HepG2 (cell line): ENCODE data around the gene MTR. TPM values are rescaled to one million over a fixed set of nuclear protein-coding genes. Genes with fewer than 3 reads are reported as not detected.

Experiments used
- ATAC-seq: fragments of 200-7000 bp; cut with Tn5 transposase; 3 replicates; pipeline ENCODE4 v1.9.1; 2020; ENCODE audit warnings: mild to moderate bottlenecking, moderate library complexity
- BruUV-seq: library from RNA; stranded (reverse); fragments of 400-500 nt; replicated peaks from 2 replicates; lab custom pipeline; 2021; lab: Mats Ljungman, UMichigan
- CTCF ChIA-PET: fragments of 300-600 bp; formaldehyde crosslinking; extraction: SDS; loops from one replicate; lab custom pipeline; 2021; ENCODE audit warnings: low total read pairs, inconsistent platforms, low intra/inter-chr PET ratio; lab: Yijun Ruan, JAX
- POLR2A ChIA-PET: fragments of 350-600 bp; sonication (Branson Sonifier 250); formaldehyde crosslinking; loops from one replicate; lab custom pipeline; 2020; ENCODE audit warnings: antibody characterized with exemption, inconsistent platforms; lab: Yijun Ruan, JAX
- DNase-seq: peaks from one replicate; pipeline ENCODE4 v3.0.0-alpha.2; 2015; ENCODE audit warnings: low spot score
- FAIRE-seq: peaks from 3 replicates; lab custom pipeline; 2011; peaks lifted over from hg19 to GRCh38; lab: Jason Lieb, UNC
- H2AFZ ChIP-seq: one replicate; pipeline ENCODE4 v1.6.1; 2011; ENCODE audit warnings: low read length, inconsistent platforms
- H3K27ac ChIP-seq: fragments of 300-600 bp; 3 replicates; pipeline ENCODE4 v1.8.0; 2011; ENCODE audit warnings: mixed run types, mild to moderate bottlenecking, mixed read lengths, low read length, inconsistent platforms; ENCODE audit not compliant: insufficient read depth; ENCODE audit errors: extremely low read length
- H3K27me3 ChIP-seq, 2 experiments: fragments of 200-600 bp in 1 of 2; 2 replicates in 1 of 2; 3 replicates in 1 of 2; pipeline versions ENCODE4 v1.6.0 to v1.8.0; 2011; ENCODE audit warnings: low read length in 2 of 2, mild to moderate bottlenecking in 2 of 2, moderate library complexity in 2 of 2, inconsistent platforms in 1 of 2; ENCODE audit not compliant: insufficient read depth in 2 of 2, control insufficient read depth in 1 of 2
- H3K36me3 ChIP-seq, 2 experiments: fragments of 200-600 bp in 1 of 2; replicated peaks in 1 of 2; 2 replicates in 1 of 2; 3 replicates in 1 of 2; pipeline versions ENCODE4 v1.5.1 to v1.8.0; 2011; ENCODE audit warnings: low read length in 2 of 2, inconsistent platforms in 1 of 2; ENCODE audit not compliant: insufficient read depth in 2 of 2, control insufficient read depth in 1 of 2
- H3K4me1 ChIP-seq: 2 replicates; pipeline ENCODE4 v1.5.1; 2012; ENCODE audit warnings: low read length, inconsistent platforms; ENCODE audit not compliant: insufficient read depth
- H3K4me2 ChIP-seq: 2 replicates; pipeline ENCODE4 v1.6.0; 2011; ENCODE audit warnings: low read depth, low read length, inconsistent platforms
- H3K4me3 ChIP-seq, 3 experiments: fragments of 200-600 bp in 1 of 3; sonication (generic), shearing (Covaris generic) in 1 of 3; replicated peaks in 1 of 3; 2 replicates each; pipeline ENCODE4 v1.5.1; 2011 to 2016; ENCODE audit warnings: low read length in 3 of 3, inconsistent platforms in 2 of 3, low read depth in 2 of 3, mild to moderate bottlenecking in 2 of 3, control low read depth in 1 of 3, mixed read lengths in 1 of 3; ENCODE audit not compliant: insufficient read depth in 1 of 3
- H3K79me2 ChIP-seq: one replicate; pipeline ENCODE4 v1.6.1; 2011; ENCODE audit warnings: low read length, inconsistent platforms; ENCODE audit not compliant: insufficient read depth
- H3K9ac ChIP-seq: 2 replicates; pipeline ENCODE4 v1.6.0; 2011; ENCODE audit warnings: mild to moderate bottlenecking, low read depth, low read length, inconsistent platforms; ENCODE audit not compliant: insufficient read depth
- H3K9me3 ChIP-seq: 2 replicates; pipeline ENCODE4 v1.5.1; 2012; ENCODE audit warnings: mild to moderate bottlenecking, low read length
- H4K20me1 ChIP-seq: 2 replicates; pipeline ENCODE4 v1.6.0; 2011; ENCODE audit warnings: inconsistent platforms, mild to moderate bottlenecking, low read length, moderate library complexity; ENCODE audit not compliant: insufficient read depth
- AGO2 ChIP-seq: fragments of 200-400 bp; formaldehyde crosslinking; optimal IDR thresholded peaks from 2 replicates; pipeline ENCODE3; 2017; ENCODE audit warnings: mild to moderate bottlenecking, low read depth, low read length, moderate library complexity
- ZNF207 ChIP-seq: fragments of 450-650 bp; IDR thresholded peaks from 2 replicates; pipeline ENCODE4 v1.6.1; 2016; ENCODE audit warnings: antibody characterized with exemption, borderline replicate concordance
- ZNF282 ChIP-seq: fragments of 450-650 bp; IDR thresholded peaks from 2 replicates; pipeline ENCODE4 v1.6.1; 2018; ENCODE audit not compliant: partially characterized antibody
- ZNF7 ChIP-seq: IDR thresholded peaks from 2 replicates; pipeline ENCODE4 v1.6.1; 2016; ENCODE audit warnings: missing biosample characterization, missing genetic modification reagents
- ZNF772 ChIP-seq: sonication (generic); formaldehyde crosslinking; IDR thresholded peaks from 2 replicates; pipeline ENCODE4 v1.5.0; 2020; ENCODE audit warnings: mild to moderate bottlenecking, missing genetic modification reagents
- WGBS: methylation state at CpG from one replicate; pipeline ENCODE4 v1.1.6; 2017; ENCODE audit warnings: low lambda C conversion rate; 5-methylcytosine and 5-hydroxymethylcytosine counted together
- in situ Hi-C: cut with HindIII; loops from 2 replicates; pipeline ENCODE4 v1.10.0; 2017; ENCODE audit warnings: low pct_unique_long_range_greater_than_20kb; ENCODE audit not compliant: extremely low pct_ligation_motif_present
- intact Hi-C: fragments of 100-400 bp; cut with micrococcal nuclease; formaldehyde crosslinking; loops from one replicate; pipeline ENCODE4 v1.10.0; 2022; ENCODE audit not compliant: unreplicated experiment
- polyA plus RNA-seq, 8 experiments: library from polyadenylated mRNA; depleted of rRNA in 3 of 8; stranded (reverse) in 7 of 8; unstranded in 1 of 8; fragments of >200 nt; fragmentation: Illumina TruSeq in 4 of 8; extraction: Trizol in 4 of 8; gene quantifications; 2 replicates each; pipeline versions ENCODE4 v1.2.1 to v1.2.3, GENCODE V29; 2011 to 2016; ENCODE audit warnings: low read depth in 4 of 8, missing spikeins in 1 of 8, mixed read lengths in 1 of 8; ENCODE audit not compliant: insufficient read depth in 1 of 8
- total RNA-seq, 5 experiments: library from RNA; depleted of rRNA; stranded (reverse); fragments of >200 nt; fragmentation: Illumina TruSeq; extraction: Trizol; gene quantifications; 2 replicates each; pipeline ENCODE4 v1.2.3, GENCODE V29; 2016; ENCODE audit warnings: low read depth in 1 of 5
- TF ChIP-seq, protein P1 (sequence below): sonication (generic); formaldehyde crosslinking; IDR thresholded peaks from 2 replicates; pipeline ENCODE4 v1.4.0; 2020; ENCODE audit warnings: missing genetic modification reagents, mild to moderate bottlenecking, borderline replicate concordance
- TF ChIP-seq, protein P2 (sequence below): sonication (generic); formaldehyde crosslinking; IDR thresholded peaks from 2 replicates; pipeline ENCODE4 v1.4.0; 2020; ENCODE audit warnings: missing genetic modification reagents

The MTR gene
- total and polyA plus RNA-seq, 2 of the 13 experiments (the other 11 are each of a cell fraction or from before 2014, with no cell fraction given), result 16.3 to 36.1 TPM

DNA sequence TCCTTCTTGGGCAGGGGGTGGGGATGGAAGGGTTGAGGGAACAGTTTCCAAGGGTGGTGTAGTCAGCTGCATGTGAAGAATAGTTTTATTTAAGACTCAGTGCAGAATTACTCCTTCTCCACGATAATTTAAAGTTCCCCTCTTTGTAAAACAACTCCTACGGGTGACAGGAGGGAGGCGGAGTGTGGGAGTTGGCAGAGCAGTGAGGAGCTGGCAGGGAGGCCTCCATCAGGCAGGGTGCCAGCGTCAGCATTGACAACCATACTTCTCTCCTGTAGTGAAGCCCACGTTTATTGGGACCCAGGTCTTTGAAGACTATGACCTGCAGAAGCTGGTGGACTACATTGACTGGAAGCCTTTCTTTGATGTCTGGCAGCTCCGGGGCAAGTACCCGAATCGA lies 93.8 kb downstream of the MTR start (continued):
- TF ChIP-seq, protein P1, sequence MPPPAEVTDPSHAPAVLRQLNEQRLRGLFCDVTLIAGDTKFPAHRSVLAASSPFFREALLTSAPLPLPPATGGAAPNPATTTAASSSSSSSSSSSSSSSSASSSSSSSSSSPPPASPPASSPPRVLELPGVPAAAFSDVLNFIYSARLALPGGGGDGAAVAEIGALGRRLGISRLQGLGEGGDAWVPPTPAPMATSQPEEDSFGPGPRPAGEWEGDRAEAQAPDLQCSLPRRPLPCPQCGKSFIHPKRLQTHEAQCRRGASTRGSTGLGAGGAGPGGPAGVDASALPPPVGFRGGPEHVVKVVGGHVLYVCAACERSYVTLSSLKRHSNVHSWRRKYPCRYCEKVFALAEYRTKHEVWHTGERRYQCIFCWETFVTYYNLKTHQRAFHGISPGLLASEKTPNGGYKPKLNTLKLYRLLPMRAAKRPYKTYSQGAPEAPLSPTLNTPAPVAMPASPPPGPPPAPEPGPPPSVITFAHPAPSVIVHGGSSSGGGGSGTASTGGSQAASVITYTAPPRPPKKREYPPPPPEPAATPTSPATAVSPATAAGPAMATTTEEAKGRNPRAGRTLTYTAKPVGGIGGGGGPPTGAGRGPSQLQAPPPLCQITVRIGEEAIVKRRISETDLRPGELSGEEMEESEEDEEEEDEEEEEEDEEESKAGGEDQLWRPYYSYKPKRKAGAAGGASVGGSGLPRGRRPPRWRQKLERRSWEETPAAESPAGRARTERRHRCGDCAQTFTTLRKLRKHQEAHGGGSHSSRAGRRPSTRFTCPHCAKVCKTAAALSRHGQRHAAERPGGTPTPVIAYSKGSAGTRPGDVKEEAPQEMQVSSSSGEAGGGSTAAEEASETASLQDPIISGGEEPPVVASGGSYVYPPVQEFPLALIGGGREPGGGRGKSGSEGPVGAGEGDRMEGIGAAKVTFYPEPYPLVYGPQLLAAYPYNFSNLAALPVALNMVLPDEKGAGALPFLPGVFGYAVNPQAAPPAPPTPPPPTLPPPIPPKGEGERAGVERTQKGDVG (CRISPR knock-in tag), result no peak
- TF ChIP-seq, protein P2, sequence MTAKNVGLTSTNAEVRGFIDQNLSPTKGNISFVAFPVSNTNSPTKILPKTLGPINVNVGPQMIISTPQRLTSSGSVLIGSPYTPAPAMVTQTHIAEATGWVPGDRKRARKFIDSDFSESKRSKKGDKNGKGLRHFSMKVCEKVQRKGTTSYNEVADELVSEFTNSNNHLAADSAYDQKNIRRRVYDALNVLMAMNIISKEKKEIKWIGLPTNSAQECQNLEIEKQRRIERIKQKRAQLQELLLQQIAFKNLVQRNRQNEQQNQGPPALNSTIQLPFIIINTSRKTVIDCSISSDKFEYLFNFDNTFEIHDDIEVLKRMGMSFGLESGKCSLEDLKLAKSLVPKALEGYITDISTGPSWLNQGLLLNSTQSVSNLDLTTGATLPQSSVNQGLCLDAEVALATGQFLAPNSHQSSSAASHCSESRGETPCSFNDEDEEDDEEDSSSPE (CRISPR knock-in tag), result no peak
- TF ChIP-seq ZNF7 (CRISPR knock-in tag) (no peak), ZNF282 (no peak), ZNF207 (no peak)

DNA sequence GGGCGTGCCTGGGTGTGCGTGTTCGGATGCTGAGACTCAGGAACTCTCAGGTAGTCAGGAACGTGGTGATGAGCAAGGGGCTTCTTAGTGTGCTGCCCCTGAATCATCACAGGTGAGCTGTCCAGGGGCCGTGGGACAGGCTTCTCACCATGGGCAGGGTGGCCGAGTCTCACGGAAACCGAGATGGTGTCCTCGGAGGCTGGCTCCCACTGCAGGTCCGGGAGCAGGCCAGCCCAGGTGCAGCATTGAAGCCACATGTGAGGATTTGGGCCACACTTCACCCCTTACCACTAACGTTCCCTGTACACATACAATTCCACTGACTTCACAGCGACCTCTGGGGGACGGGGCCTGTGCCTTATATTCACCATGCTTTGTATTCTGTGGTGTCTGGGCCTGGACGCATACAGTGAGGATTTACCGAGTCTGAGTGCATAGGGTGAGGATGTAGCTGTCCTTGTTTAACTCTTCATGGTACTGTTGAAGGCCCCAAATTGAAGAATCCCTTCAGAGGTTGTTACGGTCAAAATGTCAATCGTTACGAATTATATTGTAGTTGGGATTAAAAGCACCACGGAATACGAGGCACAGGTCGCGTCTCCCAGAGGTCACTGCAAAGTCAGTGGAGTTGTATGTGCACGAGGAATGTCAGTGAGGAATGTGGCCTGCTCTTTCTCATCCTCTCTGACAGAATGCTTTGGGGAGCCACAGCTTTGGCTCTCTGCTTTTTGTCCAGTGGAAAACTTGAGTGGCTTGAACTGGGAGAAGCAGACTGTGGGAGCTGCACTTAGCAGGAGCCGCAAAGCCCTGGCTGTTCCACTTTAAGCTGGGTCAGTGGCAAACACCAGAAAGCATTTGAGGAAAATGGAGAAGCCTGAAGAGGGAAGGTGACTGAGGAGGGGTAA lies 95.3 kb downstream of the MTR start:
- TF ChIP-seq ZNF772 (no peak), AGO2 (peak; percentile 19)
- in situ Hi-C loops, result no loop called here
- H3K4me3 ChIP-seq, result no peak overlapping the region
- H3K27me3 ChIP-seq, result no peaks in the 10 kb centered on the region; a peak in 1 of 5 replicates
- ATAC-seq (no peak), FAIRE-seq (no peak), DNase-seq (no peak)
- H3K9ac ChIP-seq, result no peak overlapping the region
- no peak overlapping the region for H3K27ac ChIP-seq
- no peaks in the 10 kb centered on the region for H4K20me1 ChIP-seq
- H3K36me3 ChIP-seq, result peaks cover 33 to 75% of the 10 kb centered on the region in 2 experiments
- no TSS peak for BruUV-seq
- intact Hi-C loops, result no loop called here
- H3K9me3 ChIP-seq, result no peaks in the 10 kb centered on the region
- POLR2A ChIA-PET, result no interaction called here
- H3K79me2 ChIP-seq, result no peaks in the 10 kb centered on the region
- CTCF ChIA-PET, result no interaction called here
- no peak overlapping the region for H2AFZ ChIP-seq
- no peaks in the 10 kb centered on the region for H3K4me1 ChIP-seq
- H3K4me2 ChIP-seq, result no peak overlapping the region
- 97% methylated on average over 20 of the region's 24 CpGs for WGBS
